ENCODE data around the gene BAHD1. TPM values are rescaled to one million over a fixed set of nuclear protein-coding genes. Genes with fewer than 3 reads are reported as not detected.
"Not testable (repeated sequence)": the region's sequence is repeated elsewhere in the genome, so short reads cannot be mapped to it uniquely, and the experiment has no call there.

BAHD1 gene
- total RNA-seq, 1 experiment from 2014 or later, result 26.7 TPM

DNA sequence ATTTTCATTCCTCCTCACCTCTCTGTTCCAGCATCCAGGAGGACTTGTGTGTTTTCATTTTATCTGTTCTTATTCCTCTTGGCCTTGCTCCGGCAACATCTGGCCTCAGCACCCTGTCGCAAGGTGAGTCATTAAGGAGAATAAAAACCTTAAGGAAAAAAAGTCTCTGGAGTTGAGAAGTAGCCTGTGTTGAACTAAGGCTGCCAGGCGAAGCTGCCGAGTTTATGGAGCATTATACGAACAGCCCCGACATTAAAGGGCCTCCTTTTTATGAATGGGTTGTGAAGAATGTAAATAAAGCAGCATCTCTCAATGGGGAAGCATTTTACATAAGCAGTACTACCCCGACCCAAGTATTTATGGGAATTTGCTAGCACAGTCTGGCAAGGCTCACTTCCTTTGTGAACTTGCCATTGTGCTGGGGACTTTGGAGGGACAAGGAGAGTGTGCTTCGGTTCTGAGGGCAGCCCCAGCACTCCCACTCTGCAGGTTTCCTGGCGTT is 4.7 kb downstream of the BAHD1 start:
- DNase-seq (ENCODE audit: low spot score), result no peak

DNA sequence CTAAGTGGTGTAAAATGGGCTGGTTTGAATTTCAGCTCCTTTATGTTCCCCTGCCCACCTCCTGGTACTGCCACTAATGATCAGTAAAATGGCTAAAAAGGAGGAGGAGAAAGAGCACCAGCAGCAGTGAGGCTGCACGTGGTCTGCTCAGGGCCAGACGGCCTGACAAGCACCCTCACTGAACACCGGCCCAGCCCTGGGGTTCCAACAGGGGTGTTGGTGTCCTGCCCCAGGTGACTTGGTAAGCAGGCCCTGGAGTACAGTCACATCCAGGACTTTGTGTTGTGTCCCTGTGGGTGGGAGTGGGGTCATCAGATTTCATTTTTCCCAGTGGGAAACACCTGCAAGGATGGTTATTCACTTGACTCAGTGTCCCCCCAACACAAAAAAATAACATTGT is 5.4 kb downstream of the BAHD1 start:
- no peak for DNase-seq (ENCODE audit: low spot score)

- DNase-seq (ENCODE audit: low spot score), result no peak
Observed at GRCh38 chr15:40448354-40448753, 7.6 kb downstream of the BAHD1 start.

- no peak for DNase-seq (ENCODE audit: low spot score)
Observed at GRCh38 chr15:40449275-40449674, 8.5 kb downstream of the BAHD1 start.

DNA sequence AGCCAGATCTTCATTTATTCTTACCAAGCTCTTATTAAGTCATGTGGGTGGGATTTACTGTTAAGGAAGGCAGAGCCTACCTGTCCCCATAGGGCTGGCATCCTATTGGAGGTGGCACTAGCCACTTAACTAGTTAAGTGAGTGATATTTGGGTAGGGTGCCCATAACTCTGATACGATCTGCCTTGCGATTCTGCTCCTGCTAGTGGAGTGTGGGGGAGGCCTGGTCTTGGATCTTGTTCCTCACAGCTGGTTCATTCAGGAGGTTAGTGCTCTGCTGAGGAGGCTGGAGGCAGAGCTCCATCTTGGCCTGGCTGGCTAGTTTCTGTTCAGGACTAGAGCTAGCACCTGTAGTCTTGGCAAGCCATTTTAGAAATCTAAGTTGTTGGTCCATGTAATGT is 9.3 kb downstream of the BAHD1 start:
- DNase-seq (ENCODE audit: low spot score), result no peak

- DNase-seq (ENCODE audit: low spot score), result no peak
Observed at GRCh38 chr15:40451527-40452158, 10.9 kb downstream of the BAHD1 start.

DNA sequence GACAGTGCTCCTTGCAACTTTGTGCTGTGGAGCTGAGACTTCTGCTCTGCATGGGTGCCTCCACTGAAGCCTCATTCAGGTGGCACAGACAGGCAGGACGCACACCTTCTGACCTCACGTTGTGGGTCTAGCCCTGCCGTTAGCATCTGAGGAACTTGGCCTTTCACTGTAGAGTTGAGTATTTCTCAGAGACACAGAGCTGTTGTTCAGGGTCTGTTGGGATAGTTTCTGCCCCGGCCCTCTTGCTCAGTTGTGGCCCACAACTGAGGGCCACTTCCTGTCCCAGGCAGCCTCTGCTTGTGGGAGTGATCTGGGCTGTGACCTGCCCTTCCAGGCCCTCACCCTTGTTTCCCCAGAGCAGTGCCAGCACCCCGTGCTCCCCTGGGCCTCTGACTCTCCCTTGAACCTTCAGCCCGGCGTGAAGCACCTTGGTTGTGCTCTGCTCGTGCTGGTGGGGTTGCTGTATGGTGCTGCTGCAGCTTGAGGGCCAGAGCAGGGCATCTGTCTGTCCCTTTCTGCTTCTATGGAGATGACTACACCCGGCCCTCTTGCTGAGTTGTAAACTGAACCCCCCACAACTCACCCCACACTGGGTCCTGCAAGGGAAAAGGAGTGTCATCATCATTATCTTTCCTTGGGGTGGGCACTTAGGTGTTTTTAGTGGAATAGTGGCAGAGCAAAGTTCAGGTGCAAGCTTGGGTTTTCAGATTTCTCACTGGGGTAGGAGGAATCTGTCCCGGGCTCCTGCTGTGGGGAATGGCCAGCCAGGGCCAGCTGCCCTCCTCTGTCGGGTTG is 11.7 kb downstream of the BAHD1 start:
- DNase-seq (ENCODE audit: low spot score), result no peak

DNA sequence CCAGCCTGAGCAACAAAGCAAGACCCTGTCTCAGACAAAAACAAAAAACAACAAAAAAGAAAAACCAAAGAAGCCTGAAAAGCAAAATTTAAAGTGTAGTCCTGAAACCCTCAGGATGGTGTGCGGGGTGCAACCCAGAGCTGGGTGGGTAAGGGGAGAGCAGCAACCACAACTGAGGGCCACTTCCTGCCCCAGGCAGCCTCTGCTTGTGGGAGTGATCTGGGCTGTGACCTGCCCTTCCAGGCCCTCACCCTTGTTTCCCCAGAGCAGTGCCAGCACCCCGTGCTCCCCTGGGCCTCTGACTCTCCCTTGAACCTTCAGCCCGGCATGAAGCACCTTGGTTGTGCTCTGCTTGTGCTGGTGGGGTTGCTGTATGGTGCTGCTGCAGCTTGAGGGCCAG is 13.2 kb downstream of the BAHD1 start:
- not testable (repeated sequence) for DNase-seq (ENCODE audit: low spot score)

DNA sequence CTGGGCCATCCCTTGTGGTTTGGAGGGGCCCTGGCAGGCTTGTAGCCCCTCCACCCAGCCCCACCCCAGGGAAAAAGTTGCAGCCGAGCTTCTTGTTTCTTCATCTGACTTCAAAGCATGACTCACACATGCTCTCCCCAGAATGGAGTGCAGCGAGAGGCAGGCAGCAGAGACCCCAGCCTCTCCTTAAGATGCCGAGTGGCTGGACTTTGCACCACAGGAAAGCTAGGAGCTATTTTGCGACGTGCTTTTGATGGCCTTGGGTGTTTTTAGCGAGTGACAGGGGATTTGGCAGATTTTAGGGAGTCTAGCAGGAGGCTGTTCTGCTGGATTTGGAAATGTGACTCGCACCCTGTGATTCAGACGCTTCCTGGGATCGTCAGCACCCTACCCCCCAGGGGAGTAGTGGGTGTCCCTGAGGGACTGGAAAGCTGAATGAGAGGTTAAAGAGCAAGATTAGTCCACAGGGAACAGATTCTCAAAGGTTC is 14.2 kb downstream of the BAHD1 start:
- DNase-seq (ENCODE audit: low spot score), result no peak

DNA sequence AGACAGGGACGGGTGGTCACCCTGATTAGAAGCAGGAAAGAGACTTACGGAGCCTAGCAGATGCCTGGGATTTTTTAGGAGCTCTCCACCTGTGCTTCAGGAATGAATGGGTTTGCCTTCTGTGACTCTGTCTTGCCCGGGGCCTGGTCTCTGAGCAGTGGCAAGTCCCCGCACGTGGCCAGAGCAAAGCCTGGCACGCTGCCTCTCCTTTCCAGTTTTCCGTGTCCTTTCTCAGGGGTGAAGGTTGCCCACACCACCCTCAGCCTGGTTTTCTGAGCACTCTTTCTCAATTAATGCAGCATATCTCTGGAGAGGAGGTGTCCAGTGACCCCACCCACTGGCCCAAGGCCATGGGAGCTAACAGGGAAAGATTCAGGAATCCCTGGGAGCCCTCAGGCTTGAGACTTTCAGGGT is 15.6 kb downstream of the BAHD1 start:
- no peak for DNase-seq (ENCODE audit: low spot score)

GRCh38 chr15:40456738-40457137 is 16.0 kb downstream of the BAHD1 start:
- no peak for DNase-seq (ENCODE audit: low spot score)

DNA sequence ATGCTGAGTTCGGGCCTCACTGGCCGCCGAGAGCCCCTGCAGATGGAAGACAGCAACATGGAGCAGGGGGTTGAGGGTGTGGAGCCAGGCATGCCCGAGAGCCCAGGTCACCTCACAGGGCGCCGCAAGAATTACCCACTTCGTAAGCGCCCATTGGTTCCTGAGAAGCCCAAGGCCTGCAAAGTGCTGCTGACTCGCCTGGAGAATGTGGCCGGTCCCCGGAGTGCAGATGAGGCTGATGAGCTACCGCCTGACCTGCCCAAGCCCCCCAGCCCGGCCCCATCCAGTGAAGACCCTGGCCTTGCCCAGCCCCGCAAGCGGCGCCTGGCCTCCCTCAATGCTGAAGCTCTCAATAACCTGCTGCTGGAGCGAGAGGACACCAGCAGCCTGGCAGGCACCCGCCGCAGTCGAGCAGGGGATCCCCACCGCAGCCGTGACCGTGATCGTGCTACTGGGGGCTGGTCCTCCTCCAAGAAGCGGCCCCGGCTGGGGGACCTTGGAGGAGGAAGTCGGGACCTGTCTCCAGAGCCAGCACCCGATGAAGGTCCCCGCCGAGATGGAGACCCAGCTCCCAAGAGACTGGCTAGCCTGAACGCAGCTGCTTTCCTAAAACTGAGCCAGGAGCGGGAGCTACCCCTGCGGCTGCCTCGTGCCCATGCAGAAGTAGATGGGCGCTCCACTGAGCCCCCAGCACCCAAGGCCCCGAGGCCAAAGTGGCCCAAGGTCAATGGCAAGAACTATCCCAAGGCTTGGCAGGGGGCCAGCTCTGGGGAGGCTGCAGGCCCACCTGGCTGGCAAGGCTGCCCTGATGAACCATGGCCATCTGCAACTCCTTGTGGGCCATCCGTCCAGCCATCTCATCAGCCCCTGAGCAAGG is 18.0 kb downstream of the BAHD1 start:
- no peak for DNase-seq (ENCODE audit: low spot score)

GRCh38 chr15:40459391-40460015 is 18.8 kb downstream of the BAHD1 start:
- no peak for DNase-seq (ENCODE audit: low spot score)

DNA sequence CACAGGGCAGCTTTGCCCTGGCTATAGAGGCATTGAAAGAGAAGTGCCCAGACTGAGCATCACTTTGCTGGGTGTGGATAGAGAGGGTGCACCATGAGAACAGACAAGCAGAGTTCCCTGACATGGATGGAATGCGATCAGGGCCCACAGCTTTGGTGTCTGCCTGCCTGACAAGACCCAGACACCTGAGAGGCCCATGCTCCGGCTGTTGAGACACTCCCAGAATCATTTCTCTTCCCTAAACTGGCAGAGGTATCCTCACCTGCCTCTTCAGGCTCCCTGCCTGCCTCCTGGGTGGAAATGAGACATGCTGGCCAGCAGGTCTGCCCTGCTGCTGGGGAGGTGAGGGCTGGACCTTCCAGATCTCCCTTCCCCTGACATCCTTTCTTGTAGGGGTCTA is 19.7 kb downstream of the BAHD1 start:
- DNase-seq (ENCODE audit: low spot score), result no peak

DNA sequence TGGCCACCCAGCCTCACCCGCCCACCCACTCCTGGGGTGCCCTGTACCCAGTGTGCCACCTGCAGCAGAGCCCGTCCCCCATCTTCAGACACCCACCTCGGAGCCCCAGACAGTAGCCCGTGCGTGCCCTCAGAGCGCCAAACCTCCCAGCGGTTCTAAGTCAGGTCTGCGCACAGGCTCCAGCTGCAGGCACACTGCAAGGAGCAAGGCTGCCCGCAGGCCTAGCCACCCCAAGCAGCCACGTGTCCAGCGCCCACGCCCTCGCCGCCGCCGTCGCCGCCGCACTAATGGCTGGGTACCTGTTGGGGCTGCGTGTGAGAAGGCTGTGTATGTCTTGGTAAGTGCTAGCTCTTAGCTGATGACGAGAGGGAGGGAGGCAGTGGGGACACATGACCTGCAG is 21.2 kb downstream of the BAHD1 start:
- DNase-seq (ENCODE audit: low spot score), result no peak

- no peak for DNase-seq (ENCODE audit: low spot score)
Observed at GRCh38 chr15:40463279-40463678, 22.5 kb downstream of the BAHD1 start.

DNA sequence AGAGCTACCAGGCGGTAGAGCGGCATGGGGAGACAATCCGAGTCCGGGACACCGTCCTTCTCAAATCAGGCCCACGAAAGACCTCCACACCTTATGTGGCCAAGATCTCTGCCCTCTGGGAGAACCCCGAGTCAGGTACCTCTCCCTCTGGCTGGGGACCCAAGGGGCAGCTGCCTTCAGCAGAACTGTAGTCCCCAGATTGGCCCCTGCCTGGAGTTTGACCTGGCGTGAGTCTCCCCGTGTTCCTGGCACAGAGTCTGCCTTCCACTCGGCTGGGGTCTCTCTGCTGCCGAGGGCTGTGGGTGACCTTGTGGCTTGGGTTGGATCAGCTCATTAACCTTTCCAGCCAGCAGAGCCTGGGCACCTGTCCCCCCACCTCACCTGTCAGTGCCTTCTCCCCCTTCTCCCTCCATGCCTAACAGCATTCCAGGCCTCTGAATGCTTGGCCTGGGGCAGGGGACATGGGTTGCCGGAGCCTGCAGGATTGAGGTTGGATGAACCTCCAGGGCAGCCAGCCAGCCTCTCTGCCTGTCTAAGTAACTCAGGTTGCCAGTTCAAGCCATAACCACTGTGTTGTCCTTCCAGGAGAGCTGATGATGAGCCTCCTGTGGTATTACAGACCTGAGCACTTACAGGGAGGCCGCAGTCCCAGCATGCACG is 23.3 kb downstream of the BAHD1 start:
- no peak for DNase-seq (ENCODE audit: low spot score)

GRCh38 chr15:40464595-40465185 is 23.9 kb downstream of the BAHD1 start:
- DNase-seq (ENCODE audit: low spot score), result no peak

DNA sequence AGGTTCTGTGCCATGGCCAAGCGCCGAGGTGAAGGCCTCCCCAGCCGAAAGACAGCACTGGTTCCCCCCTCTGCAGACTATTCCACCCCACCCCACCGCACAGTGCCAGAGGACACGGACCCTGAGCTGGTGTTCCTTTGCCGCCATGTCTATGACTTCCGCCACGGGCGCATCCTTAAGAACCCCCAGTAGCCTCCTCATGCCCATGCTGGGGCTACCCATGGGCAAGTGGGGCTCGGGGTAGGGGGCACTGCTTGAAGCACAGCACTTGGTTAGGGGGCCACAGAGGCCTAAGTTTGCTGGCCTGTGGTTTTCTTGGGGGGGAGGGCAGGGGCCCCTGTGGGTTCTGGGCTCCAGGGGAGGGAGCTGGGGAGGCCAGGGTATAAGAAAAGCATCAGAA is 25.2 kb downstream of the BAHD1 start:
- no peak for DNase-seq (ENCODE audit: low spot score)

- DNase-seq (ENCODE audit: low spot score), result no peak
Observed at GRCh38 chr15:40466426-40467260, 25.9 kb downstream of the BAHD1 start.
